HCT116 (cell line): Measurements from ENCODE around the gene NAA20. TPM values are rescaled to one million over a fixed set of nuclear protein-coding genes. Genes with fewer than 3 reads are reported as not detected.

Experiments used
- ATAC-seq: fragments of 200-7000 bp; cut with Tn5 transposase; 2 replicates; pipeline ENCODE4 v1.9.1; 2020; ENCODE audit warnings: mild to moderate bottlenecking, moderate library complexity
- BruUV-seq: library from RNA; stranded (reverse); fragments of 400-500 nt; replicated peaks from 2 replicates; lab custom pipeline; 2021; lab: Mats Ljungman, UMichigan
- CTCF ChIA-PET: fragments of 300-600 bp; sonication (Branson Sonifier 250); formaldehyde crosslinking; loops from one replicate; lab custom pipeline; 2021; ENCODE audit warnings: antibody characterized with exemption; lab: Charles Lee
- POLR2A ChIA-PET: fragments of 300-600, 350-600 bp; sonication (Branson Sonifier 250); formaldehyde crosslinking; loops from one replicate; lab custom pipeline; 2021; ENCODE audit warnings: antibody characterized with exemption; lab: Charles Lee
- RAD21 ChIA-PET, 2 experiments: fragments of 300-600 bp; sonication (Branson Sonifier 250); formaldehyde crosslinking; loops; one replicate each; lab custom pipeline; 2023; ENCODE audit warnings: low total read pairs in 2 of 2; ENCODE audit not compliant: uncharacterized antibody in 2 of 2, unreplicated experiment in 2 of 2, low non-redundant PET in 1 of 2; lab: Charles Lee
- DNase-seq: peaks from one replicate; pipeline ENCODE4 v3.0.0-alpha.2; 2010; ENCODE audit warnings: low read depth, low spot score
- H2AFZ ChIP-seq: fragments of 200-600 bp; shearing (Covaris generic), sonication (generic); 2 replicates; pipeline ENCODE4 v1.6.1; 2017; ENCODE audit warnings: low read depth, mixed run types, mixed read lengths, antibody characterized with exemption, low read length; ENCODE audit not compliant: poor library complexity, severe bottlenecking
- H3K27ac ChIP-seq: 2 replicates; pipeline ENCODE4 v1.5.1; 2012; ENCODE audit warnings: low read depth, low read length
- H3K27me3 ChIP-seq: fragments of 200-600 bp; sonication (generic); 2 replicates; pipeline ENCODE4 v1.6.1; 2016; ENCODE audit warnings: mixed run types, low read length, mixed read lengths; ENCODE audit not compliant: insufficient read depth
- H3K36me3 ChIP-seq, 2 experiments: fragments of 200-500 bp in 1 of 2; fragments of 200-600 bp in 1 of 2; sonication (Bioruptor generic) in 1 of 2; sonication (generic) in 1 of 2; 2 replicates each; pipeline versions ENCODE4 v1.5.1 to v1.6.1; 2014 to 2016; ENCODE audit warnings: low read length in 2 of 2, inconsistent platforms in 1 of 2, mixed read lengths in 1 of 2, mixed run types in 1 of 2; ENCODE audit not compliant: insufficient read depth in 2 of 2, control insufficient read depth in 1 of 2
- H3K4me1 ChIP-seq, 2 experiments: fragments of 200-600 bp in 1 of 2; sonication (generic) in 1 of 2; 2 replicates each; pipeline versions ENCODE4 v1.5.1 to v1.6.1; 2012 to 2017; ENCODE audit warnings: low read length in 2 of 2, inconsistent platforms in 1 of 2, mild to moderate bottlenecking in 1 of 2, mixed read lengths in 1 of 2, mixed run types in 1 of 2, moderate library complexity in 1 of 2; ENCODE audit not compliant: insufficient read depth in 2 of 2, control insufficient read depth in 1 of 2
- H3K4me2 ChIP-seq: fragments of 200-600 bp; sonication (generic); 2 replicates; pipeline ENCODE4 v1.6.1; 2017; ENCODE audit warnings: mixed run types, low read length, mixed read lengths
- H3K4me3 ChIP-seq, 2 experiments: fragments of 200-600 bp in 1 of 2; sonication (generic) in 1 of 2; replicated peaks in 1 of 2; 2 replicates each; pipeline ENCODE4 v1.5.1; 2011 to 2016; ENCODE audit warnings: low read length in 2 of 2, control low read depth in 1 of 2, low read depth in 1 of 2, mild to moderate bottlenecking in 1 of 2, mixed read lengths in 1 of 2, mixed run types in 1 of 2
- H3K79me2 ChIP-seq: fragments of 200-600 bp; sonication (generic); 2 replicates; pipeline ENCODE4 v1.6.1; 2017; ENCODE audit warnings: mild to moderate bottlenecking, mixed run types, low read length, moderate library complexity, mixed read lengths; ENCODE audit not compliant: insufficient read depth
- H3K9ac ChIP-seq: fragments of 200-600 bp; sonication (generic); 2 replicates; pipeline ENCODE4 v1.6.1; 2016; ENCODE audit warnings: low read length, mixed read lengths
- H3K9me2 ChIP-seq: fragments of 200-600 bp; sonication (generic), shearing (Covaris generic); 2 replicates; pipeline ENCODE4 v1.6.1; 2017; ENCODE audit warnings: mixed run types, mild to moderate bottlenecking, moderate library complexity; ENCODE audit not compliant: insufficient read depth
- H3K9me3 ChIP-seq, 2 experiments: fragments of 200-500 bp in 1 of 2; fragments of 200-600 bp in 1 of 2; sonication (Bioruptor generic) in 1 of 2; sonication (generic) in 1 of 2; 2 replicates each; pipeline ENCODE4 v1.6.1; 2014 to 2017; ENCODE audit warnings: low read length in 2 of 2, mixed read lengths in 2 of 2, inconsistent platforms in 1 of 2, low read depth in 1 of 2, mild to moderate bottlenecking in 1 of 2, mixed run types in 1 of 2, moderate library complexity in 1 of 2; ENCODE audit not compliant: control insufficient read depth in 1 of 2, insufficient read depth in 1 of 2
- H4K20me1 ChIP-seq: fragments of 200-600 bp; sonication (generic), shearing (Covaris generic); 2 replicates; pipeline ENCODE4 v1.6.1; 2017; ENCODE audit warnings: mixed run types, mild to moderate bottlenecking, moderate library complexity; ENCODE audit not compliant: insufficient read depth
- SP1 ChIP-seq: IDR thresholded peaks from 2 replicates; pipeline ENCODE4 v1.6.1; 2012; ENCODE audit warnings: low read depth
- YY1 ChIP-seq: IDR thresholded peaks from 2 replicates; pipeline ENCODE4 v1.6.1; 2011; ENCODE audit warnings: low read length, low read depth, moderate library complexity, mild to moderate bottlenecking; ENCODE audit not compliant: insufficient replicate concordance; ENCODE audit errors: extremely low read depth
- ZNF274 ChIP-seq: fragments of 200-500 bp; sonication (Bioruptor generic); IDR thresholded peaks from 2 replicates; pipeline ENCODE4 v1.6.1; 2014; ENCODE audit warnings: mild to moderate bottlenecking, low read depth, low read length, inconsistent platforms
- intact Hi-C: fragments of 100-400 bp; cut with micrococcal nuclease; formaldehyde crosslinking; loops from 2 replicates; pipeline ENCODE4 v1.10.0; 2022
- total RNA-seq: library from RNA; stranded (reverse); gene quantifications from one replicate; pipeline ENCODE4 v1.2.1, GENCODE V29; 2021; ENCODE audit not compliant: unreplicated experiment
- TF ChIP-seq, protein P1 (sequence below): IDR thresholded peaks from 2 replicates; pipeline ENCODE4 v1.6.1; 2012; ENCODE audit warnings: low read depth

NAA20 gene
- total RNA-seq, 1 experiment from 2014 or later = 71.5 TPM

DNA sequence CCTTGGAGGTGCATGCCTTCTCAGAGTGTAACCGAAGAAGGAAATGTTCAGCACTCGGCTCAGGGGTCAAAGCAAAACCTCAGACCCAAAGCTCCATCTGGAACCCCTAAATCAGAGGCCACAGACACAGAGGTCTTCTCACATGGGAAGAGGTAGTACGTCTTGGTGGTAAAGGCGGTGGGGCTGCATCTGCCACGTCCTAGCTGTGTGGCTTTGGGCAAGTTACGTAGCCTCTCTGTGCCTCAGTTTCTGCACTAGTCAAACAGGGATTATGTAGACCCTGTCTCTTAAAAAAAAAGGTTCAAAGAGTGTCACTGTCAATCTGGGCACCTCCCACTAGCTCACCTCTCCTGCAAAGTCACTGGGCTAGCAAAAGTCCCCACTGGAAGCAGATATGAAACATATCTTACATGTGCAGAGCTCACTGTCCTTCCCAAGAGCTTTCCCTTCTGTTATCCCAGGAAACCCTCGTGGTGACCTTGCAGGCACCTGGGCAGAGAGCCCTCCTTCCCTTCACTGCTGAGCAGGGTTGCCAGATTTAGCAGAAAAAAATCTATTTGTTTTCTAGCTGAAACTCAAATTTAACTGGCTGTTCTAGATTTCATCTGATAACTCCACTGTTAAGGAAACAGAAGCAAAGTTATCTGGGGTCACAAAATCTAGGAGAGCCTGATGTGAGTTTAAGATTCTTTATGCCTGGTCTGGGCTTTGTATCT lies 18.0 kb upstream of the NAA20 start:
- H3K27ac ChIP-seq = no peak overlapping the region
- H2AFZ ChIP-seq = no peak overlapping the region
- no peaks in the 10 kb centered on the region for H3K36me3 ChIP-seq
- BruUV-seq = no TSS peak
- H3K27me3 ChIP-seq = no peaks in the 10 kb centered on the region; the same call in 1 of the 2 replicates
- POLR2A ChIA-PET = no interaction called here
- intact Hi-C loops = no loop called here
- CTCF ChIA-PET = no interaction called here
- H3K4me2 ChIP-seq = no peak overlapping the region
- RAD21 ChIA-PET = no interaction called here
- no peaks in the 10 kb centered on the region for H4K20me1 ChIP-seq
- no peaks in the 10 kb centered on the region for H3K9me2 ChIP-seq
- no peak for TF ChIP-seq ZNF274
- no peak for TF ChIP-seq SP1
- TF ChIP-seq, protein P1, sequence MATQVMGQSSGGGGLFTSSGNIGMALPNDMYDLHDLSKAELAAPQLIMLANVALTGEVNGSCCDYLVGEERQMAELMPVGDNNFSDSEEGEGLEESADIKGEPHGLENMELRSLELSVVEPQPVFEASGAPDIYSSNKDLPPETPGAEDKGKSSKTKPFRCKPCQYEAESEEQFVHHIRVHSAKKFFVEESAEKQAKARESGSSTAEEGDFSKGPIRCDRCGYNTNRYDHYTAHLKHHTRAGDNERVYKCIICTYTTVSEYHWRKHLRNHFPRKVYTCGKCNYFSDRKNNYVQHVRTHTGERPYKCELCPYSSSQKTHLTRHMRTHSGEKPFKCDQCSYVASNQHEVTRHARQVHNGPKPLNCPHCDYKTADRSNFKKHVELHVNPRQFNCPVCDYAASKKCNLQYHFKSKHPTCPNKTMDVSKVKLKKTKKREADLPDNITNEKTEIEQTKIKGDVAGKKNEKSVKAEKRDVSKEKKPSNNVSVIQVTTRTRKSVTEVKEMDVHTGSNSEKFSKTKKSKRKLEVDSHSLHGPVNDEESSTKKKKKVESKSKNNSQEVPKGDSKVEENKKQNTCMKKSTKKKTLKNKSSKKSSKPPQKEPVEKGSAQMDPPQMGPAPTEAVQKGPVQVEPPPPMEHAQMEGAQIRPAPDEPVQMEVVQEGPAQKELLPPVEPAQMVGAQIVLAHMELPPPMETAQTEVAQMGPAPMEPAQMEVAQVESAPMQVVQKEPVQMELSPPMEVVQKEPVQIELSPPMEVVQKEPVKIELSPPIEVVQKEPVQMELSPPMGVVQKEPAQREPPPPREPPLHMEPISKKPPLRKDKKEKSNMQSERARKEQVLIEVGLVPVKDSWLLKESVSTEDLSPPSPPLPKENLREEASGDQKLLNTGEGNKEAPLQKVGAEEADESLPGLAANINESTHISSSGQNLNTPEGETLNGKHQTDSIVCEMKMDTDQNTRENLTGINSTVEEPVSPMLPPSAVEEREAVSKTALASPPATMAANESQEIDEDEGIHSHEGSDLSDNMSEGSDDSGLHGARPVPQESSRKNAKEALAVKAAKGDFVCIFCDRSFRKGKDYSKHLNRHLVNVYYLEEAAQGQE = no peak
- TF ChIP-seq YY1 = no peak
- H3K4me3 ChIP-seq = no peak overlapping the region
- H3K4me1 ChIP-seq = peaks cover 12 to 23% of the 10 kb centered on the region in 2 experiments
- ATAC-seq (no peak), DNase-seq (no peak)
- no peak overlapping the region for H3K9ac ChIP-seq
- H3K79me2 ChIP-seq = no peaks in the 10 kb centered on the region
- no peaks in the 10 kb centered on the region for H3K9me3 ChIP-seq
